GM18861 (cell line): ENCODE results near the gene IKBKE.
"Not testable (repeated sequence)": the region's sequence is repeated elsewhere in the genome, so short reads cannot be mapped to it uniquely, and the experiment has no call there.

Experiments
- ATAC-seq: cut with Tn5 transposase; IDR thresholded peaks from one replicate; pipeline ENCODE4 v1.9.1; 2021; ENCODE audit not compliant: unreplicated experiment

Gene IKBKE

DNA sequence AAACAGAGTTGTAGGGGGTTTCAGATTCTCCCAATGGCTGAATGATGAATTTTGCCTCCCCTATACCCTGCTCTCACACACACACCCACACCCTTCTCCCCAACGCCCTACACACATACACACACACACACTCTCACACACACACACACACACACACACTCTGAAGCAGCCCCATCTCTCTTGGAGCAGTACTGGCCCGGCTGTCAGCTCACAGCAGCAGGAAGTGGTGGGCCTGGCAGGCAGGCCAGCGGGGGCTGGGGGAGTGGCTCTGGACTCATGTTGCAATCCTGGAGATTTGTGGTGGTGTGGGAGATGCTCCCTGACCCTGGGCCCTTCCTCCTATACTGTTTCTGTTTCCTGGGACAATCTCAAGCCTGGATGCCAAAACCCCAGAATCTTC is 2.2 kb downstream of the IKBKE start:
- ATAC-seq, result no peak

DNA sequence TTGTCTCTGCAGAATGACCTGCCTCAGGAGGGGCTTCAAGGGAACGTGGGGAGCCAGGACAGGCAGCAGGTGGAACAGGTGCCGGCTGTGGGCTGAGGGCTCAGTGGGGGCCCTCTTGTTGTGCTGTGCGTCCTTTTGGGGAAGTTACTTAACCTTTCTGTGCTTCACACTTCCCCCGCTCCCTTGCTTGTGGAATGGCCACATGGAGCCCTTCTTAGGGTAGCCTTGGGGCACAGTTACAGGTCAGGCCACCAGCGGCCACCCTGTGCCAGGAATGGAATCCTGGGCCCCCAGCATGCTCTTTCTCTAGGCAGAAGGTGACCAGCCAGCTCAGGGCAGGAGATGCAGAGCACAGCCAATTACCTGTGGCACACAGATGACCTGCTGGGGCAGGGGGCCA is 2.6 kb downstream of the IKBKE start:
- no peak for ATAC-seq

DNA sequence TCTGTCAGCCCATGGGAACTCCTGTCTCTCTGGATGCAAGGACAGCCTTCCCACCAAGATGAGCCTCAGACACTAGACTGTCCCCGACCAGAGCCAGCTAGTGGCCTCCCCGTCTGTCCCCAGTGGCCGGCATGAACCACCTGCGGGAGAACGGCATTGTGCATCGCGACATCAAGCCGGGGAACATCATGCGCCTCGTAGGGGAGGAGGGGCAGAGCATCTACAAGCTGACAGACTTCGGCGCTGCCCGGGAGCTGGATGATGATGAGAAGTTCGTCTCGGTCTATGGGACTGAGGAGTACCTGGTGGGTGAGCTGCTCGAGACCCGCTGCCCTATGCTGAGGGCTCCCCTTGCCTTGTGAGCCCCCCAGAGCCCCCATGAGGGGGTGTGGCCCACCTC is 5.8 kb downstream of the IKBKE start:
- no peak for ATAC-seq

DNA sequence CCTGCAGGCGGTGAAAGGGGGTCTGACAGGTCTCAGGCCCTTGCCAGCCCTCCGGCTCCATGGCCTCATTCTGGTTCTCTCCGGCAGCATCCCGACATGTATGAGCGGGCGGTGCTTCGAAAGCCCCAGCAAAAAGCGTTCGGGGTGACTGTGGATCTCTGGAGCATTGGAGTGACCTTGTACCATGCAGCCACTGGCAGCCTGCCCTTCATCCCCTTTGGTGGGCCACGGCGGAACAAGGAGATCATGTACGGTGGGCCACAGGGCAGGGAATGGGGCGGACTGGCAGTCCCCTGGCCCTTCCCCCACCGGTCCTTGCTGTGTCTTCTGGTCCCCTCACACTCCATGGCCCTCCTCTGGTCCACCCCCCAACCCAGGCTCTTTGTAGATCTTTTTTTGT is 6.3 kb downstream of the IKBKE start:
- no peak for ATAC-seq

DNA sequence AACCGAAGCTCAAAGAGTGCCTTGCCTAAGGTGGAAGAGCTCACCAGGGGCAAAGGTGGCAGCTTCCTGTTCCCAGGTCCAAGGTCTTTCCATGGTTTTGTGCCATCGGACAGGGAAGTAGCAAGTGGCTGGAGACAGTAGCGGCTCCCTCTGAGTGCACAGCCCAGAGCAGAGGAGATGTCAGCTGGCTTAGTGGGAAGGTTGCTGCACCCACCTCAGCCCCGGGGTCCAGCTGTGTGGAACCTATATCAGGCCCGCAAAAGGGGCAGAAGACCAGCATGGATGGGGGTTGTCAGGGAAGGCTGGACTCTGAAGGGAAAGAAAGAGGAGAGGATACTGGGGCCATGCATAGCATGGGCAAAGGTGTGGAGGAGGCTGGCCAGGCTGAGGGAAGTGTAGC is 6.8 kb downstream of the IKBKE start:
- no peak for ATAC-seq

DNA sequence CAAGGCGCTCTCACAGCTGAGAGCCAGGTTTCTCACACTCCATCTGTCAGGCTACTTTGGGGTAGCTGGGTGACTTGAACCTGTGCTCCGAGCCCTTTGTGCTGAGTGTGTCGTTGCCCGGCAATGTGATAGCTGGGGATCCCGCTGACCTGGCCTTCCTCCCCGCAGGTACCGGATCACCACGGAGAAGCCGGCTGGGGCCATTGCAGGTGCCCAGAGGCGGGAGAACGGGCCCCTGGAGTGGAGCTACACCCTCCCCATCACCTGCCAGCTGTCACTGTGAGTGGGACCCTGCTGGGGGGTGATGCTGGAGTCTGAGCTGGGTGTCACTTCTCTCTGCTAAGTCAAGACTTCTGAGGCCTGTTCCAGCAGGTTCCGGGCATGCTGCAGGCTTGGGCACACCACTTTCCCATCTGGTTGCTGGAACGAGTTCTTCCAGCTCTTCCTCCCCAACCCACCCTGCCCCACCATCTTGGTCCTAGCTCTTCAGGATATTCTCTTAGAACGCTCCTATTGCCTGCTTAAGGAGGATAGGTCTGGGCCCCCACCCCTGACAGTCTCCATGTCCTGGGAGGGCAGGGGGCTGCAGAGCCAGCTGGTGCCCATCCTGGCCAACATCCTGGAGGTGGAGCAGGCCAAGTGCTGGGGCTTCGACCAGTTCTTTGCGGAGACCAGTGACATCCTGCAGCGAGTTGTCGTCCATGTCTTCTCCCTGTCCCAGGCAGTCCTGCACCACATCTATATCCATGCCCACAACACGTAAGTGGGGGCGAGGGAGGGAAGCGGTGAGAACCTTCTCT is 7.5 kb downstream of the IKBKE start:
- ATAC-seq, result no peak

DNA sequence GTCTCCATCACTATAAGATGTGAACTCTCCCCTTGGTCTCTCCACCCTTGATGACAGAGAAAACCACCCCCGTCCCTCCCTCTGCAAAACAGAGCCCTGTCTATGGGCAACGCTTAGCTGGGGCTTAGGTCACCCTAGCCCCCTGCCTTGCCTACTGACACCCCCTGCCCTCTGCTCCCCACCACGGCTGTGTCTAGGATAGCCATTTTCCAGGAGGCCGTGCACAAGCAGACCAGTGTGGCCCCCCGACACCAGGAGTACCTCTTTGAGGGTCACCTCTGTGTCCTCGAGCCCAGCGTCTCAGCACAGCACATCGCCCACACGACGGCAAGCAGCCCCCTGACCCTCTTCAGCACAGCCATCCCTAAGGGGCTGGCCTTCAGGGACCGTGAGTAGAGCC is 8.5 kb downstream of the IKBKE start:
- no peak for ATAC-seq

DNA sequence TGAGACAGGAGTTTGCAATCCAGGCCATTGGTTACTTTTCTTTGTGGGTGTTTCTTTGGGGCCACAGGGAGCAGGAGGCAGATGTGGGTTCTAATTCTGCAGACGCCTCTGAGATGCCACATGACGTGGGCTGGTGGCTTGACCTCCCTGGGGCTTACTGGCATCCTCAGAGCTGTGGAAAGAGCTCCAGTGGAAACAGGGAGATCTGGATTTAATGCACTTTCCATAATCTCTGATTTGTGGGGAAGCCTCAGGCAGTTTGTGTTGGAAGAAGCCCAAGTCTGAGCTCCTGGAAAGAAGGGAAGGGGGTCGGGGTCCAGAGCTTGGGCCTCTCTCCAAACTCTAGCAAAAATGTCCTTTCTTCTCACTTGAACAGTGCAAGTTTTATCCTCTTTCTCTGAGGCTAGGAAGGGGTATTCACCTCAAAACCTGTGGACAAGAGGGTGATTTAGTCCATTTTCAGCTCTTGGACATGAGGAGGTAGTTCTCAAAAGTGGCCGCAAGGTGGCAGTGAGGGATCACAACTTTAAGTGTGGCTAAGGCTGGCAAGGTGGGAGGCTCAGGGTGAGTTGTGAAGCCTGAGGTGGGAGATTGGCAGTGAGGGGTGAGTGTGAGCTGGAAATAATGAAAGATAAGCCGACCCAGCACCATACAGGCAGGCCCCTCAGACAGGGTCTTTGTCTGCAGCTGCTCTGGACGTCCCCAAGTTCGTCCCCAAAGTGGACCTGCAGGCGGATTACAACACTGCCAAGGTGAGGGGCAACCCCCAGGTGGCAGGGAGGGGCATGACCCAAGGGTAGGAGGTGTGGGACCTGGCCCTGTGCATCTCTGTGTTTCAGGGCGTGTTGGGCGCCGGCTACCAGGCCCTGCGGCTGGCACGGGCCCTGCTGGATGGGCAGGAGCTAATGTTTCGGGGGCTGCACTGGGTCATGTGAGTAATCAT is 9.2 kb downstream of the IKBKE start:
- peak; percentile 48 for ATAC-seq

DNA sequence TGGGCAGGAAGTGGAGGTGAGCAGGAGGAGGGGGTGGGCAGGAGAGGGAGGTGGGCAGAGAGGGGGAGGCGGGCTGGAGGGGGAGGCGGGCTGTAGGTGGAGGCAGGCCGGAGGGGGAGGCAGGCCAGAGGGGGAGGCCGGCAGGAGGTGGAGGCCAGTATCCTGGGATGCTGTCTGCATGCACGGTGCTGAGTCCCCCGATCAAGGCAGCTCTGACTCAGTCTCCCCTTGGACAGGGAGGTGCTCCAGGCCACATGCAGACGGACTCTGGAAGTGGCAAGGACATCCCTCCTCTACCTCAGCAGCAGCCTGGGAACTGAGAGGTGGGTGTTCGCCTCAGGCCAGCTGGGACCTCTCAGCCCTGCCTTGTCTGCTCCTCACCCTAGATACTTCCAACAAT is 9.9 kb downstream of the IKBKE start:
- ATAC-seq, result no peak

DNA sequence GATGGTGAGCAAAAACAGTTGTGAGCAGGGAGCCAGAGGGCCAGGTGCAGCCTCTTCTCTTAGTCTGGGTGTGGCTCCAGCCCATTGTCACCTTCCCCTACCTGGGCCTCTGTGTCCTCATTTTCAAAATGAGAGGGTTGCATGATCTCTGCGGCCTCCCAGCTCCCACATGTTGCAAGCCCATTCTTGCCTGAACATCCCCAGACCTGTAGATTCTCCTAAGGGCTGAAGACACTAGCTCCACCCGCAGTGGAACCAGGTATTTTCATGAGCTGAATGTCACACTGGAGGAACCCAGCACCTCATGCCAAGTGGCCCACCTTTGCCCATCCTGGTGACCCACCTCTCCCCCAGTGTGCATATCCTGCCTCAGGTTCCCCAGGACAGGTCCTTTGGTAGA is 12.3 kb downstream of the IKBKE start:
- ATAC-seq, result no peak

DNA sequence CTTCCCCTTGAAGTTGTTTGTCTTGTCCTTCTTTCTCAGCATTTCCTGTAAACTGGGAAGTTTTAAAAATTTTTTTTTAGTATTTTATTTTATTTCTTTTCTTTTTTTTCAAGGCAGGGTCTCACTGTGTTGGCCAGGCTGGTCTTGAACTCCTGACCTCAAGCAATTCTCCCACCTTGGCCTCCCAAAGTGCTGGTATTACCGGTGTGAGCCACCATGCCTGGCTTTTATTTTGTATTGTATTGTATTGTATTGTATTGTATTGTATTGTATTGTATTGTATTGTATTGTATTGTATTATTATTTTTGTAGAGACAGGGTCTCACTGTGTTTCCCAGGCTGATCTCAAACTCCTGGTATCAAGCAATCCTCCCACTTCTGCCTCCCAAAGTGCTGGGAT is 13.6 kb downstream of the IKBKE start:
- ATAC-seq, result not testable (repeated sequence)

DNA sequence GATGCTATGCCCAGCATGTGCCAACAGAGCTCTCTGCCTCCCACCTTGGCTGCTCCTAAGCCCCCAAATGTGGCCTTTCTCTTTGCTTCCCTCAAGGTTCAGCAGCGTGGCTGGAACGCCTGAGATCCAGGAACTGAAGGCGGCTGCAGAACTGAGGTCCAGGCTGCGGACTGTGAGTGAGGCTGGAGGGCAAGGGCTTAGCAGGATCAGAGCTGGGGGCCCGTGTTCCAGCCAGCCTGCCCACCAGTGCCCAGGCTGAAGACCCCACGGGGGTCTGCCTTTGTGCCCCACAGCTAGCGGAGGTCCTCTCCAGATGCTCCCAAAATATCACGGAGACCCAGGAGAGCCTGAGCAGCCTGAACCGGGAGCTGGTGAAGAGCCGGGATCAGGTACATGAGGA is 14.6 kb downstream of the IKBKE start:
- no peak for ATAC-seq

DNA sequence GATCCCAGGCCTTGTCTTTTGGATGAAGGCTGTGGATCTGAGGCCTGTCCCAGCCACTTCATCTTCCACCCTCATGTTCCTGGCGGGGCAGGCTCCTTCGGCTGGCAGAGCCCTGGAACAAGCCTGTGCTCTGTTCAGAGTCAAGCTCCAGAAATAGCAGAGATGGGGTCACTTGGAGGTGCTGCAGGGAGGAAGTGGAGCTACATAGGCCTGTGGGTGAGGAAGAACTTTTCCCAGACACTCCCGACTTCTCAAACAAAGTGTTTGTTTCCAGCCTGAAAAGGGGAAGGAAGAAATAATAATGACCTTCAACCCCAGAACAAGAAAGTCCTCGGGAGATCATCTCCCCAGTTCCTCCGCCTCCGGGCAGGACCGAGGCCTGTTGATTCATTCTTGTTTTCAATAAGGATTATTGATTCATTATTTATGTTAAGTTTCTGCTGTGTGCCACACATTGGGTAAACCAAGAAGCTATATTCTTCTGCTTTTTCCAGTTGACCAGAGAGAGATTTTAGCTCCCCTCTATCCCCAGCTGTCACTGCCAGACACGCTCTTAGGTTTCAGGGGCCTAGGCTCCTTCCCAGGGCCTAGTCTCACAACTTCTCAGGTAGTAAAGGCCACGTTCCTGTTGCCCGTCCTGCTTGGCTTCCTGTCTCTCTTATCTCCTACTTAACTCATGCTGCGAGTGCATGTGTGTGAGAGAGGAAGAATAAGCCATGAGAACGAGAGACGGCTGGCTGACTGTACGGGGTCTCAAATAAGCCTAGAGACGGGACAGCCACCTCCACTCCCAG is 16.9 kb downstream of the IKBKE start:
- no peak for ATAC-seq

DNA sequence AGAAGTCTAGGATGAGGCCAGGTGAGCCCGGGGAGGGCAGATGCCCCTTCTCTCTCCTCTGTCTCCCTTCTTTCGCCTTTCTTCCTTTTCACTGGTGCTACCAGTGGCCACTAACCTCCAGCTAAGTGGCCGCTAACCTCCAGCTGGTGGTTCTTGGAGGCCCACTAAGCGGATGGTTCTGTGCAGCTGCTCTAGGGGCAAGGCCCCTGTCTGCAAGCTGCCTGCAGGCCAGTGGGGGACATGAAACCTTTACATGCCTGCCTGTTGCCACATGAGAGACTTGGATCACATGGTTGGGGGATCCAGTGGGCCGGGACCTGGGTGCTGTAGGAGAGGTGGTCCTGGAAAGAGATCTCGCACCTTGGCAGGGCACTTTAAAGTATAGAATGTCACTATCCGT is 17.7 kb downstream of the IKBKE start:
- no peak for ATAC-seq

DNA sequence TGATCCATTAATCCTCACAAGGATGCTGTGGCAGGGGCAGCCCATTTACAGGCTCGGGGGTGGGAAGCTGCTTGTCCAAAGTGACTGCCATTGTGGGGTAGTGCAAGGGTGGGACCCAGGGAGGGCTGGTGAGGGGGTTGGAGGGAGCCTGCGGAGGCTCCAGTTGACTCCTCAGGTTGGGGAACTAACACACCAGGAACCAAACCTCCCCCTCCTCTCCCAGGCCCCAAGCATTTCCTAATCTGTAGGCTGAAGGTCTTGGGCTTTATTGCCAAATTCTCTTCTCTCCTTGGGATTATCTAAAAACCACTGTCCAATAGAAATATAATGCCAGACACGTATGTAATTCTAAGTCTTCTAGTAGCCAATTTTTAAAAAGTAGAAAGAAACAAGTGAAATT is 18.2 kb downstream of the IKBKE start:
- no peak for ATAC-seq

DNA sequence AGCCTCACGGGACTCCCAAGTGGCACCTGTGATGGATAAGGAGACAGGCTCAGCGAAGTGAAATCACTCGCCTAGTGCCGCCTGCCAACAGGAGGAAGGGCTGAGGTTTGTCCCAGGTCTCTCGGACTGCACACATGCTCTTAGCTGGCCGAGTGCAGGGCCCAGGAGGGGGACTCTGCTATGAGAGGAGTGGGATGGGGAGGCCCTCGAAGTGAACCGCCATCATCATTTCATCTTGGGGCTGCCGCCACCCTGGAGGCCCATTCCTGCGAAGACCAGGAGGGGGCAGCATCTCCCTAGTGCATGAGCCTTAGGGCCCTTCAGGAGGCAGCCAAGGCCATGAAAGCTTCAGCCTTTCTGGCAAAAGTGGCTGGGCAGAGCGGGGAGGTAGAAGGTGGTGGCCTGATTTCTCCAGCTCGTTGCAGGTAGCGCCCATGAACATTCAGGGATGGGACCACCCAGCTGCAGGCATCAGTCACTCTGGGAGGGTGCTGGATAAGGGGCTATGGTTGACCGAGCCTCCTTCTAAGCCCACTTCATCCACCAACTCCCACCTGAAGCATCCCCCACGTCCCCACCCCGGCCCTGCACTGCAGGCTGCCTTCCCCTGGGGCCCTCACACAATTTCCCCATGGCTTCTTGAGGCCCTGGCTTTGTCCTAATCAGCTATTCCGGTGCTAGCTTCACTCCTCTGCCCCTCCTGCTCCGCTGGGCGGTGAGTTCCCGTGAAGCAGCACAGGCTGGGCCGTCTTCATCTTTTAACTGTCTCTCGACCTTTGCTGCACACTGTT is 19.9 kb downstream of the IKBKE start:
- no peak for ATAC-seq

DNA sequence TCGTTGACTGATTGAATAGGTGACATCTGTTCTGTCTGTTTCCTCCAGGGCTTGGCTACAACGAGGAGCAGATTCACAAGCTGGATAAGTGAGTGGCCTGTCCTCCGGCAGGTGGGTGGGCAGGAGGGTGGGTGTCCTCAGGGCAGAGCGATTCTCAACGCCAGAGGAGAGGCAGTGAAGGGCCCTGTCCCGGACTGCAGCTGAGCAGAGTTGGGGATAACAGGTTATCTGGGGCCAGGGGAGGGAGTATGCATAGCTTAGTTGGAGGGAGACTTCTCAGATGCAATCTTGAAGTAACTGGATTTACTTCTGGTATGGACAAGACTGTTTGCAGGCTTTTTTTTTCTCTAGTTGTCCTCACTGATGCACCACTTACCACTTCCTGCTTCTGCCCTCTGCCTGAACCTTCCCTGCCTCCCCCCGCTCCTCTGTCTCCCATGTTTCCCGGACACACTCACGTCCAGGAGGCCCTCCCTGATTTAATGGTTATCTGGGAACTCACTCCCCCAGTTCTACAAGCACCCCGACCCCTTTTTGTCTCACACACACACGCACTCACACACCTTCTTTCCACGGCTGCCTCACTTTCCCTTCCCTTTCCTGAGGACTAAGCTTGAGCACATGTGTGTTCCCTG is 20.6 kb downstream of the IKBKE start:
- no peak for ATAC-seq

DNA sequence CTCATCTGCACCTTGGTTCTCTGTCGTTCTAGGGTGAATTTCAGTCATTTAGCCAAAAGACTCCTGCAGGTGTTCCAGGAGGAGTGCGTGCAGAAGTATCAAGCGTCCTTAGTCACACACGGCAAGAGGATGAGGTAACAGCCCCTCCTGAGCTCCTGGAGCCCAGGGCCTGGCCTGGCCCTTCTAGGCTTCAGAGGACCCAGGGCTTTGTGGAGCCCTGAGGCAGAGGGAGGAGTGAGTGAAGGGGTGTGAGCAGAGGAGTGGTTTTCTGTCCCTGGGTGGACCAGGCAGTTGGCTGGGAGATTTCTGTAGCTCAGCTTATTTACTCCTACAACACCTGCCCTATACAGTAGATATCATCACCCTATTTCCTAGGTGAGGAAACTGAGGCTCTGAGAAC is 21.3 kb downstream of the IKBKE start:
- ATAC-seq, result no peak

DNA sequence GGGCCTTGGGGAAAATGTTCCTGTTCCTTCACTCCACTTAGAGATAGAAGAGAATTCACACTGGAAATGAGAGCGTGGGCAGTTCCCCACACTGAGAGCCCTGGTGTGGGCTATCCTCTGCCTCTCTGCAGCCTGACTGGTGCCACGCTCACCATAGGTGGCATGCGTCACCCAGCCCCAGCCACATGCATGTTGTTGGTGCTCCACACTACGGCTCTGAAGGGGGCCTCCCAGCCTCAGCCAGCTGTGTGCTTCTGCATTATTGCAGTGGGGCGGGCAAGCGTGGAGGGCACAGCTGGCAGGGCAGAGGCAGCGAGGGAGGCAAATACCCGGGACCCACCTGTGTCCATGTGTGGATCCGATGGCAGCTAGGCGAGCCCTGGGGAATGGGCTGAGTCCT is 22.3 kb downstream of the IKBKE start:
- ATAC-seq, result no peak

DNA sequence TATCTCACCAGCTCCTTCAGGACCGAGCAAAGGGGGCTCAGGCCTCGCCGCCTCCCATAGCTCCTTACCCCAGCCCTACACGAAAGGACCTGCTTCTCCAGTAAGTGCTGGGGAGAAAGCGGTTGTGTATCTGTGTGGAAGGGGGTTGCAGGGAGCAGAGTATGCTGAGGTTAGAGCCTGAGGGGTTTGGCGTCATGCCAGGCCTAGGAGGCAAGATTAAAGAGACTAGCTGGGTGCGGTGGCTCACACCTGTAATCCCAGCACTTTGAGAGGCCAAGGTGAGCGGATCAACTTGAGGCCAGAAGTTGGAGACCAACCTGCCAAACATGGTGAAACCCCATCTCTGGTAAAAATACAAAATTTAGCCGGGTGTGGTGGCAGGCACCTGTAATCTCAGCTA is 23.0 kb downstream of the IKBKE start:
- ATAC-seq, result no peak
